Measurements from ENCODE around the gene TGM5.

The TGM5 gene

DNA sequence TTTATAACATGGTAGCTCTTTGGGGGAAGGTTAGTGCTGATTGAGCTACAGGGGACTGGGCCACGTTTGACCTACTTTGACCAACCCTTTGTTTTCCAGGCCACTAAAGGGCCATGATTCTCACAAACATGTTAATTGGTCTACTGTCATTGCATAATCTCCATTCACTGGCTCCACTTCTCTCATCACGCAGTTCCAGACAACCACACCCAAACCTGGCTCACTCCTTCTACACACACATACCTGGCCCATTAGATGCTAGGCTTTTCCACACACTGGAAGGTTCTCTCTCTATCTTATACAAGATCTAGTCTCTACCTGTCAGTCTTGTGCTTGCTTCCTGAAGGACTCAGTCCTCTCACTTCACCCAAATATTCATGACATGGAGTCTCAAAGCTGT lies 15.9 kb downstream of the TGM5 start:
- TF ChIP-seq CTCF (IDR thresholded peaks at IDR 0.05; ENCODE audit: borderline replicate concordance, control extremely low read depth, extremely low read depth, insufficient read depth, missing control alignments): no peak
- in situ Hi-C loops (cut with MboI; ENCODE audit: low sequenced_read_pairs, unreplicated experiment): no loop called here

DNA sequence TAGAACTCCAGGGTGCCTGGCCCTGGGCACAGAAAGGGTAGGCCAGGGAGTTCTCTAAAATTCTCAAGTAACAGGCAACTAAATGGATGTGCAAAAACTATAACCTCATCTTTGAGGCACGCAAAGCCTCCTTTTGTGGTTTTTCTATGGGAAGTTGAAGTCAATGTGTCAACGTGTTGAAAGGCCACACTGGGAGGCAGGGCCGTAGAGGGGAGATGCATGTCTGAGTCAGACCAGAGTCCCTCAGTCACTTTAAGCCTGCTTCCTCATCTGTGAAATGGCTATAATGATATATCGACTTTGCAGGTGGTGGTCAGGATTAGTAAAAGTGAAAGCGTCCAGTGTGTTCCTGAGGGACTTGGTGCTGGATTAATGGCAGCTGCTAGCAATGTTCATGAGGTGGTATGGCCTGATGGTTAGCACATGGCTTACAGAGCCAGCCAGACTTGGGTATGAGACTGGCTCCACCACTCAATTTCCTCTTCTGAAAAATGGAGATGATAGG lies 17.0 kb downstream of the TGM5 start:
- in situ Hi-C loops (cut with MboI; ENCODE audit: low sequenced_read_pairs, unreplicated experiment): no loop called here
- DNase-seq (ENCODE audit: low spot score): peak; percentile 76

More for the DNA sequence above, 15.9 kb downstream of the TGM5 start:
- DNase-seq (ENCODE audit: low spot score): no peak

DNA sequence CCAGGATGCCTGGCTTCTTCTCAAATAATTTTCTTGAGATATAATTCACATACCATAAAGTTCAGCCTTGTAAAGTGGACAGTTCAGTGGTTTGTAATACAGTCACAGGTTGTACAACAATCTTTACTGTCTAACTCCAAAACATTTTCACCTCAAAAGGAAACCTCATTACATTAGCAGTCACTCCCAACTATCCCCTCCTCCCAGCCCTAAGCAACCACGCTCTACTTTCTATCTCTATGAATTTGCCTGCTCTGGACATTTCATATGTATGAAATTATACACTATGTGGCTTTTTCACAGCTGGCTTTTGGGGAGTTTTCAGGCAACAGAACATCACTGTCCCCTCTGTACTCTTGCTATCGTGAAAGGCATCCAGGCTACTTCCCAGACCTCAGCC lies 17.5 kb downstream of the TGM5 start:
- in situ Hi-C loops (cut with MboI; ENCODE audit: low sequenced_read_pairs, unreplicated experiment): no loop called here
- TF ChIP-seq CTCF (IDR thresholded peaks at IDR 0.05; ENCODE audit: borderline replicate concordance, control extremely low read depth, extremely low read depth, insufficient read depth, missing control alignments): no peak
- no peak for DNase-seq (ENCODE audit: low spot score)

More for the DNA sequence above, 17.0 kb downstream of the TGM5 start:
- TF ChIP-seq CTCF (IDR thresholded peaks at IDR 0.05; ENCODE audit: borderline replicate concordance, control extremely low read depth, extremely low read depth, insufficient read depth, missing control alignments): no peak

- DNase-seq (ENCODE audit: low spot score): no peak
- in situ Hi-C loops (cut with MboI; ENCODE audit: low sequenced_read_pairs, unreplicated experiment): no loop called here
- TF ChIP-seq CTCF (IDR thresholded peaks at IDR 0.05; ENCODE audit: borderline replicate concordance, control extremely low read depth, extremely low read depth, insufficient read depth, missing control alignments): no peak
Measured at GRCh38 chr15:43246261-43246774, 20.4 kb downstream of the TGM5 start.

- no peak for TF ChIP-seq CTCF (IDR thresholded peaks at IDR 0.05; ENCODE audit: borderline replicate concordance, control extremely low read depth, extremely low read depth, insufficient read depth, missing control alignments)
- no peak for DNase-seq (ENCODE audit: low spot score)
- in situ Hi-C loops (cut with MboI; ENCODE audit: low sequenced_read_pairs, unreplicated experiment): no loop called here
Measured at GRCh38 chr15:43244092-43244491, 22.6 kb downstream of the TGM5 start.

DNA sequence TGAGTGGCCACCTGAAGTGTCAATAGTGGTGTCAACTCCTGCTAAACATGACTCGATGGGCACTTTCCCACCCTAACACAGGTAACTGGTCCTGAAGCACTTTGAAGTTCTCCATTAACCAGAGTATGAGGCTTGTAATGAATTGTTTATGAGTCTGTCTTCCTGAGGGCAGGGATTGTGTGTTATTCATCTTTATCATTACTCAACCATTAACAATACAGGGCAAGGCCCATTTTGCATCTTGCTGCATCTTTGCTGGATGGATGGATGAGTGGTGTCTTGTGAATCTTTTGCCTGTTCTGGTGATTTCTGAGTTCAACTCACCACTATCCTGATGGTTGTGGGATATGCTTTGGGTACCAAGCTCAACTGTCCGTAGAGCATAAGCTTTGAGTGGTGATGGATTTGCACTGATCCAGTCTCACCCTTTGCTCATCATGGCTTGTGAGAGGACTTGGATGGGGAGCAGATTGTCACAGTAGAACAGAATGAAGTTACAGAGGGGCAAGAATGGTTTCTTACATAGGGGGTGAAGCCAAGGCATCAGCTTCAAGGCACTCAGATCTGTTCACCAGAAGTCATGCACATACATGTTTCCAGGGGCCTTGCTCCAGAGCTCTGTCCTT lies 23.6 kb downstream of the TGM5 start:
- no peak for TF ChIP-seq CTCF (IDR thresholded peaks at IDR 0.05; ENCODE audit: borderline replicate concordance, control extremely low read depth, extremely low read depth, insufficient read depth, missing control alignments)
- no peak for DNase-seq (ENCODE audit: low spot score)
- in situ Hi-C loops (cut with MboI; ENCODE audit: low sequenced_read_pairs, unreplicated experiment): no loop called here
